HG03135 (cell line): ENCODE measurements around the gene DYRK2.
A peak's percentile ranks its signal among the peaks of the same experiment; 100 is the strongest.

Experiments
- ATAC-seq: cut with Tn5 transposase; IDR thresholded peaks from one replicate; pipeline ENCODE4 v1.9.1; 2021; ENCODE audit warnings: mild to moderate bottlenecking, moderate library complexity; ENCODE audit not compliant: unreplicated experiment

Gene DYRK2

DNA sequence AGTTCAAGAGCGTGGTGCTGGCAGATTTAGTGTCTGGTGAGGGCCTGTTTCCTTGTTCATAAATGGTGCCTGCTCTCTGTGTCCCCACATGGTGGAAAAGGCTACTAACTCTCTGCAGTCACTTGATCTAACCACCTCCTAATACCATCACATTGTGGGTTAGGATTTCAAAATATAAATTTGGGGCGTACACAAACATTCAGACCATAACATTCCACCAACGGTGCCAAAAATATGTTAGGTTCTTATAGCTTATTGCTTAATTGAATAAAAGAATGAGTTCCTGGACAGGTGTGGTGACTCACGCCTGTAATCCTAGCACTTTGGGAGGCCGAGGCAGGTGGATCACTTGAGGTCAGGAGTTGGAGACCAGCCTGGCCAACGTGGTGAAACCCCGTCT lies 3.4 kb upstream of the DYRK2 start:
- ATAC-seq = no peak

DNA sequence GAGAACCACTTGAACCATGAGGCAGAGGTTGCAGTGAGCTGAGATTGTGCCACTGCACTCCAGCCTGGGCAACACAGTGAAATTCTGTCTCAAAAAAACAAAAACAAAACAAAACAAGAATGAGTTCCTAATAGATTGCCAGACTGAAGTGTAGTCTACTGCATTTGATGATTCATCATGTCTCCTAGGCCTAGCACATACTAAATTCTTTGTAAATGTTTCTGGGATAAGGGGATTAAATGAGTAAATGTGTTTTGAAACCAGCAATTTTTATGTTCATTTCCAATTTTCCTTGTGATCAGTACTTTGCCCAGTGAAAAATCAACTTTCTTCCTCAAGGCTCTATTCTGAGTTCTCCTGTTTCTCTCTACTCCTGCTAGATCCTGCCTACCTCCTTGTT lies 2.9 kb upstream of the DYRK2 start:
- ATAC-seq = no peak

- no peak for ATAC-seq
Observed at GRCh38 chr12:67646775-67647174, 1.8 kb upstream of the DYRK2 start.

GRCh38 chr12:67647181-67647798 lies 1.3 kb upstream of the DYRK2 start:
- no peak for ATAC-seq

DNA sequence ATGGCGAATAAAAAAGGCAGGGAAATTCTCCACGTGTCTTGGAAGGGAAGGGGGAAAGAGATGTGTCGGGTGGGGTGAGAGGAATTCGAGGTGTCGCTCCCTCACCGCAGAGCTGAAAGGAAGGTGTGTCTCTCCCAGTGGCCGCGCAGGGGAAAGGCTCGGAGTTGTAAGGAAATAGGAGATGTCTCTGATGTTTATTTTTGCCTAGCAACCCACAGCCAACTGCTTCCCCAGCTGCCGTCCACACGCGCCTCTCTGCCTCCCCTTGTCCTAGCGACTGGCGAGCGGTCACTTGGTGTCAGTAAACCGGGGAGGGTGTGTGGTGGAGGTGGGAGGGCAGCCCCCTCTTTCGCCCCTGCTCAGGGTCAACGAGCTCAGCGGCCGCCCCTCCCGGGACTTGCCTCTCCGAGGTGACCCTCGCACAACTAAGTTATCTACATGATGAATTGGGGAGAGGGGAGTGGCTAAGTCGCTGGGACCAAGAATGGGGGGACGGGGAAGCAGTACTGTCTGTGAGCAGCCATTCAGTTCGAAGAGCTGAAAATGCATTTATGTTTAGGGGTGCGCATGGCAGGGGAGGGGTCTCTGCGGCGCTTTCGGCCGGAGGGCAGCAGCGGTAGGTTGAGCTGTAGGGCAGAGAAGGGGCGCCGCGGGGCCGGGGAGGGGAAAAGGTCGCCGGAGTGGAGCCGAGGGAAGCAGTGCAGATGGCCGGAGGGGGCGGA lies 585 bp upstream of the DYRK2 start:
- ATAC-seq = peak; percentile 29

- ATAC-seq = peak; percentile 26
Observed at GRCh38 chr12:67649261-67649569, 670 bp downstream of the DYRK2 start.

GRCh38 chr12:67649570-67650387 lies 1.2 kb downstream of the DYRK2 start:
- peak; percentile 18 for ATAC-seq

GRCh38 chr12:67650388-67651131 lies 2.0 kb downstream of the DYRK2 start:
- ATAC-seq = no peak

- ATAC-seq = no peak
Observed at GRCh38 chr12:67651132-67651695, 2.7 kb downstream of the DYRK2 start.

DNA sequence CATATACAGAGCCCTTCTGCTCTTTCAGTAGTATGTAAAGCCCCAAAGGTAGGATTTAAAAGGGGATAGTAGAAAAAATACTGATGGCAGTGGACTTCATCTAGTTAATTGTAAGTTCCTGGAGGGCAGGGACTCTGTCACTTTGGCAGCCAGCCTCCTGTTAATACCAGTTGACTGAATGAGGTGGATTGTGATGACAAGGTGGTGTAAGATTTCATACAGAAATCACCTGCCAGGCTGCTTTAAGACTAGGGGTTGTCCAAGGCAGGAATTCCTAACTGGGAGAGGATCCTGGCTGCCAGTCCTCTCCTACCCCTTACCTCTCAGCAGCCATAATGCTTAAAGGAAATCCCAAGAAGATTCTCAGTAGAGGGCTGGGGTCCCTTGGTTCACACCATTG lies 7.3 kb downstream of the DYRK2 start:
- ATAC-seq = no peak

DNA sequence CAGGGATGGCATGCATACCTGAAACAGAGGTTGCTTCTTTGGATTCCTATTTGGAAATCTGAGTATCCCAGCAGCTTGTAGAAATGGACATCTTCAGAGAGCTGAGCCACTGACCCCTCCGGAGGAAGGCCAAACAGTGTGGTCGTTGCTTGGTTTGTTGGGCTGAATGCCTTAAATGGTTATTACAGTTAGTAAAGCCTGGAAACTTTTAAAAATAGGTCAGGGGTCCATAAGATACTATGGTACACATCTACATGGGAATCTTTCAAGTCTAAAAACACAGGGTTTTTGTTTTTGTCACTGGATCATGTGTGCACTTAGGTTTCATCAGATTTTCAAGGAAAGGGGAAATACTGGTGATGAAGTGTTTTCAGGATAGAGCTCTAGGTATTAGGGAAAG lies 7.7 kb downstream of the DYRK2 start:
- no peak for ATAC-seq

- ATAC-seq = no peak
Observed at GRCh38 chr12:67658486-67658885, 9.9 kb downstream of the DYRK2 start.

DNA sequence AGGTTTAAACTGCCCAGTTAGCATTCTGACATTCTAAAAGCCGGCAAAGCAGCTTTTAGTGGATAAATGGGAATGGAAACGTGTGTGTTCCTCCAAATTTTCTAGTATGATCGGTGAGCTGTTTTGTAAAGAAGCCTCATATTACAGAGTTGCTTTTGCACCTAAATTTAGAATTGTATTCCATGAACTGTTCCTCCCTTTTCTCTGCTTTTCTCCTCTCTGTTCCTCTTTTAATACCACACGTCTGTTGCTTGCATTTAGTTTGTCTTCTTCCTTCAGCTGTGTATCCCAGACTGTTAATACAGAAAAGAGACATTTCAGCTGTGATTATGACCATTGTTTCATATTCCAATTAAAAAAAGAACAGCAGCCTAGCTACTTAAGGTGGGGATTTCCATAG lies 10.7 kb downstream of the DYRK2 start:
- no peak for ATAC-seq

DNA sequence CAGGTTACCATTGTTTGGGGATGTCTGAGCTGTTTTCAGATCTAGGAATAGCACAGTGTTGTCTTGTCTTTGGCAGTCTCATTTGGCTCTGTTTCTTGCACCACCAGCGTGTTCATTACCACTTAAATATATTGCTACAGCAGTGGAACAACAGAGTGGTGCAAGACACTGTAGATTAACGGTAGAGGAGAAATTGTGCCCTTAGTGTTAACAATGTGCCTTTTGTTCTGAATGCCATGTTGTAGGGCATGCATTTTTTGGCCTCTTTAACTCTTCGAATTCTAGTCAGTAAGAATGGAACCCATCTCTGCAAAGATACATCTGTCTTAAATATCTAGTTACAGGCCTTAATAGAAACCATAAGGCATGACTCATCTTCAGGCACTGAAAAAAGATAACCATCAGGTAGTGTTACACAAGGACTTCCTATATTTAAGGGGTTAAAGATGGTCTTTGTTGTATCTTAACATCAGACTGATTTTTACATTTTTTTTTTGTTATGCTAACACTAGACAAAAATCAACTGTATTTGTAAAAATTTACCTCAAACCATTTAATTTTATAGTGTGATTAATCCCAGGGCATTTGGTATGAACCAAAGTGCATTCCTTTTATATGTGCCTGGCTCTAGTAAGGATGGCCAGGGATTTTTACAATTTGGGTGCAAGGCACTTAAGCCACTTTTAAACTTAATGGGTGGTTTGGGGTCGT lies 12.9 kb downstream of the DYRK2 start:
- no peak for ATAC-seq

DNA sequence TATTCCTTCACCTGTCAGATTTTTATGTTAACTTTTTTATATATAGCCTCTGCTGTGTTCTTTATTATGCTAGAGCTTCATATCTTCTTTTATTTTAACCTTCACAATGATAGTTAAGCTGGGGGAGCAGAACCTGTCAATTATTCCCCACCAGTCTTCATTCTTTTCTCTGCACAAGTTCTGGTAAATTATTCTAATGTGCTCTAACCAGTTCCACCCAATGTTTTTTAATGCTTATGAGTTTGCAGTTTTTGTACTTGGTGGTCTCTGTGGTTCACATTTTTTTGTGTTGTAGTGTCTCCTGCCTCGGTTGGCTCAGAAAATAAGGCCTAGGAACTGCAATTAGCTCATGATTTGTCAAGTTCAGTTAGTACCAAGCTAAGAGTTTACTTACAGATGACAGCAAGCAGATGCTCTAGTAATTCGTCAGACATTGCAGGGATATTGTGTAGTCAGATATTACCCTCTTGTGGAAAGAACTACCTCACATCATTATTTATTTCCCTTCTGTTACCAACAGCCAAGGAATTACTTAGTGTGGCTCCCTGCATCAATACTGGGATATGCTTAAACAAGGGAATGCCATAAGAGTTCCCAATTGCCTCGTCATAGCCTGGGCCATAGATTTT lies 14.5 kb downstream of the DYRK2 start:
- no peak for ATAC-seq

DNA sequence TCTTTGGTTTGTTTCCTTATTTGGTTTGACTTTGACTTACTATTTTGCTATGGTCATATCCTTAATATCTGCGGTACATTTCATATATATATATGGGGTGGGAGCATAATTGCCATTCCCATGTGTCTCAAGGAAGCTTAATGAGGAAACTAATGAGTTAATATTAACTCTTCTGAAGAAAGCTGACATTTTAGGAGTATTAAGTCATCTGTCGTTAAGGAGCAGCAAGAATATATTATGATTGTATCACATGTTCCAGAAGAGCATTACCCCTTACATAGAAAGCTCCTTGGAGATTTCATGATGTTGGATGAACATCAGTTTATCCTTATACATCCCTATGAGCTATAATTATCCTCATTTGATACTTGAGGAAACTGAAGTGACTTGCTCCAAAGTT lies 15.6 kb downstream of the DYRK2 start:
- ATAC-seq = no peak

DNA sequence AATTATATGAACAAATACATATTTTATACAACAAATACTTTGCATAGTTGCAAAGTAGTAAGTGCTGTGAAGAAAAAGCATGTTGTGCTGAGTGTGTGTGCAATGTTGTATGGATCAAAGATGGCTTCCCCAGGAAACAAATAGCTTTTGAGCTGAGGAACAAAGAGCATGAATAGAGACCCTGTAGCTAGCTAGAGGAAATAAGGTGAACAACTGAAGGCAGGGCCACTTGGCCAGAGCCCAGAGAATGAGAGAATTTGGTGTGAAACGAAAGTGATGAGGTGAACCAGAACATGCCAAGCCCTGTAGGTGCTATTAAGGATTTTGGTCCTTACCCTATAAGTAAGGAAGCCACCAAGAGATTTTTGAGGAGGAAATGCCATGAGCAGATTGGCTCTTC lies 17.1 kb downstream of the DYRK2 start:
- ATAC-seq = no peak

- ATAC-seq = no peak
Observed at GRCh38 chr12:67666605-67667004, 18.1 kb downstream of the DYRK2 start.

DNA sequence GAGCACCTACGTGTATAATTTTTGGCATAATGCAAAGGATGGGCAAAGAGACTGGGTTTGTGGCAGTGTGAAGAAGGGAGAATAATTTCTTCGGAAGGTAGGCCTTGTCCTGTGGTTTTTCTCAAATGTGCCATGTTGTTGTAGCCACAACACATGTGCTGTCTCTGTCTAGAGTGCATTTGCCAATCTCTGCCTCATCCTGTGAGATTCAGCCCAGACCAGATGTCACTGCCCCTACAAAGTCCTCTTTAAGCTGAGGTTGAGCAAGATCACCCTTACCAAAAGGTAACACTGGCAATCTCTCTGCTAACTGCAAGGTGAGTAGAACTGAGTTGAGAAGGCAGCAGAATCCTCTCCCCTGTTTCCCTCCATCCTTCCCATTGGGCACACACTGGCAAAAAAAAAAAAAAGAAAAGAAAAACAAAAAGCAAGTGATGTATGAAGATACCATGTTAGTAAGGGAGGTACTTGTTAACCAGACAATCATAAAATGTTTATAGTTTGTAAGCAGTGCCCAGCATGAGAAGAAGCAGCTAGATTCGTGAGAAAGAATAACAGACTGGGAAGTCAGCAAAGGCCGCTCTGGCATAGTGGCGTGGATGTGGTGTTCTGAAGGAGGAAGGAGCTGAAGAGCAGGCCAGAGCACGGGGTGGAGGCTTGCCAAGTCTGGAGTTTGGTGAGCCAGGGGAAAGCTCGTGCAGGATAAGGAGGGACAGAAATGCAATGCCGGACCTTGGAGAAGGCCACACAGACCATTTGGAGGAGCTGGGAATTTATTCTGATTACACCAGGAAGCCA lies 18.9 kb downstream of the DYRK2 start:
- ATAC-seq = no peak
